GM12872 (cell line): ENCODE results near the gene BSN.

ENCODE experiments used
- TF ChIP-seq, protein P1 (sequence below): IDR thresholded peaks from 3 replicates; pipeline ENCODE4 v1.5.1; 2011; ENCODE audit warnings: low read depth, mild to moderate bottlenecking, low read length, moderate library complexity; ENCODE audit not compliant: insufficient read depth

The BSN gene

DNA sequence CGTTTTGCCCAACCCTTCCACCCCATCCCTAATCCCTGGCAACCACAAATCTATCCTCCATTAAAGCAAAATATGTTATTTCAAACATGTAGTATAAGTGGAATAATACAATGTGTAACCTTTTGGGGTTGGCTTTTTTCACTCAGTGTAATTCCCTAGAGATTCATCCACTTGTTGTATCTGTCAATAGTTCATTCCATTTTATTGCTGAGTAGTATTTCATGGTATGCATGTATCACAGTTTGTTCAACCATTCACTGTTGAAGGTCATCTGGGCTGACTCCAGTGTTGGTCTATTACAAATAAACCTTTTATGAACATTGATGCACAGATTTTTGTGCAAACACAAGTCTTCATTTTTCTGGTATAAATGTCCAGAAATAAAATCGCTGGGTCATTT, 38.8 kb downstream of the BSN start:
- TF ChIP-seq, protein P1, sequence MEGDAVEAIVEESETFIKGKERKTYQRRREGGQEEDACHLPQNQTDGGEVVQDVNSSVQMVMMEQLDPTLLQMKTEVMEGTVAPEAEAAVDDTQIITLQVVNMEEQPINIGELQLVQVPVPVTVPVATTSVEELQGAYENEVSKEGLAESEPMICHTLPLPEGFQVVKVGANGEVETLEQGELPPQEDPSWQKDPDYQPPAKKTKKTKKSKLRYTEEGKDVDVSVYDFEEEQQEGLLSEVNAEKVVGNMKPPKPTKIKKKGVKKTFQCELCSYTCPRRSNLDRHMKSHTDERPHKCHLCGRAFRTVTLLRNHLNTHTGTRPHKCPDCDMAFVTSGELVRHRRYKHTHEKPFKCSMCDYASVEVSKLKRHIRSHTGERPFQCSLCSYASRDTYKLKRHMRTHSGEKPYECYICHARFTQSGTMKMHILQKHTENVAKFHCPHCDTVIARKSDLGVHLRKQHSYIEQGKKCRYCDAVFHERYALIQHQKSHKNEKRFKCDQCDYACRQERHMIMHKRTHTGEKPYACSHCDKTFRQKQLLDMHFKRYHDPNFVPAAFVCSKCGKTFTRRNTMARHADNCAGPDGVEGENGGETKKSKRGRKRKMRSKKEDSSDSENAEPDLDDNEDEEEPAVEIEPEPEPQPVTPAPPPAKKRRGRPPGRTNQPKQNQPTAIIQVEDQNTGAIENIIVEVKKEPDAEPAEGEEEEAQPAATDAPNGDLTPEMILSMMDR, result no peak

DNA sequence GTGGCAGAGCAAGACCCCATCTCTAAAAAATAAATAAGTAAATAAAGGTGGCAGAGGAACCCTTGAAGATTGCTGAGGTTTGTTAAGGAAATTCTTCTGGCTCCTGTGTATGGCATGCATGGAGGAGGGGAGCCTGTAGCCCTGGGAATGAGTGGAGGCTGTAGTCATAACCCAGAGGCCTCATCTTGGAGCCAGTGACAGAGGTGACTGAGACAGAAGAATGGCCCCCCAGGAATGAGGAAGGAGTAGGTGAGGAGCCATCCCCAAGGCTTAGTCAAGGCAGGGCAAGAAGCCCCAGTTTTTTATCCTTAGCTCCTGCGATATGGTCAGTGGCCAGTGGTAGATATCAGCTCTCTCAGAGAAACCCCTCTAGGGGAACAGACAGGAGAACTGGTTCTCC, 46.5 kb downstream of the BSN start:
- TF ChIP-seq, protein P1, result no peak

DNA sequence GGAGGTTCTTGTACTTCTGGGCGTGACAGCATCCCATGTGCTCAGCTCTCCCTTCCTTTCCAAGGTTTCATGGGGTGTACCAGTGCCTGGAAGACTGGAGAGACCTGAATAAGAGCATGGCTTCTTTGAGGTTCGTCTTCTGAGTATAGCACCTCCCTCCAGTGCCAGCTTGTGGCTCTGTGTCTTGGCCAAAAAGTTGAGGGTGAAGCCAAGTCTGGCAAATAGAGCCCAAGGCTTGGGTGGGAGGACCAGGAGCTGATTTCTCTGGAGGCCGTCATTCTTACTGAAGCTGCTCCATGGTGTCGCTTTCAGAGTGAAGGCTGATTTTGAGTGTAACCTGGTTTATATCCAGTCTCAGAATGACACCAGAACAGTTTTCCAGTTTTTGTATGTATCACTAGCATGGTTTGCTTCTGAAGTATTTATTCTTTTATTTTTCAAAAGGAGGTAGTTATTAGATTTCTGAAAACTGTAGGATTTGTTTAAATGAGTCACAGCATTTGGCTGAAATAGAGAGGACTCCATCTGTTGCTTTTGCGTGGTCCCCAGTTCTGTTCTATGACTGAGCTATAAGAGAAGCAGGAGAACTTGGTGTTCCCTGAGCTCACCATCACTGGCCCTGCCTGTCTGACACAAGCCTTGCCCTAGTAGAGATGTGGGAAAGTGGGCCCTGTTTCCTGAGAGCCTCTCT, 47.2 kb downstream of the BSN start:
- TF ChIP-seq, protein P1, result no peak

DNA sequence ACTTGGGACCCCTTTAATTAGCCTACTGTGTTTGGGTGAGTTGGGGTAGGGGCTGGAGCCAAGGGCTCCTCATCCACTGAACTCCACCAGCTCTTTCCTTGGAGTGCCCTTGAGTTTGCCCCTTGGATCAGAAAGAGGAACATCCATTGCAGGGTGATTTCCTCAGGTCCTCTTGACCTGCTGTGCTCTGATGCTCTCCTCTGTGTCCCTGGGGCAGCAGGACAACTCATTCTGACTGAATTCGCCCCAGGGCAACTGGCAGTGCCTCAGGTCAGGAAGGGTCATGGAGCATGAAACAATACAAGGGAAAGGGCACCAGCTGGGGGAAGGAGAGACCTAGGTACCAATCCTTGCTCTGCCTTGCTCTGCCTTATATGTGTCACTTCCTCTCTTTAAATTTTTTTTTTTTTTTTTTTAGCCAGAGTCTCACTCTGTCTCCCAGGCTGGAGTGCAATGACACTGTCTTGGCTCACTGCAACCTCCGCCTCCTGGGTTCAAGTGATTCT, 47.8 kb downstream of the BSN start:
- TF ChIP-seq, protein P1, result no peak

DNA sequence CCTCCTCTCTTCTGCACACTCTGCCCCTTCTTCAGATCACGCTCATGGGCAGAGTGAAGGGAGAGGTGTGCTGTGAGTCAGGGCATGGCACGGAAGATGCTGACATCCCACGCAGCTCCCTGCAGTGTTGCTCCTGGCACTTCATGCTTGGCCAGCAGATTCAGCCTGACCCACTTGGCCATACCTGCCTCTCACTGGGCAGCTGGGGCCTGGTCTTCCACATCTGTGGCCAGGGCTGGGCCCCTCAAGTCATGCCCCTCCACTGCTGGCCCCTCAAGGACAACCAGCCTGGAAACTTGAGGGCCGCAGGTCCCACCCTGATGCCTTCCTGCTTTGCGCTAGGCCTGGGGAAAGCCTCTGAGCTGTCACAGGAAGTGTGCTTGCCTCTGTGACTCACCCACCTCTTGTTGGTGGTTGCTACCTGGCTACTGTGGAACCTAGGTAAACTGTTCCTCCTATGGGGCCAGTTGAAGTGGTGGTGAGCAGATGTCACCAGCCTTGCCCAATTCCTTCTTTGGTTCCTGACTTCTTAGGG, 48.7 kb downstream of the BSN start:
- TF ChIP-seq, protein P1, result no peak

DNA sequence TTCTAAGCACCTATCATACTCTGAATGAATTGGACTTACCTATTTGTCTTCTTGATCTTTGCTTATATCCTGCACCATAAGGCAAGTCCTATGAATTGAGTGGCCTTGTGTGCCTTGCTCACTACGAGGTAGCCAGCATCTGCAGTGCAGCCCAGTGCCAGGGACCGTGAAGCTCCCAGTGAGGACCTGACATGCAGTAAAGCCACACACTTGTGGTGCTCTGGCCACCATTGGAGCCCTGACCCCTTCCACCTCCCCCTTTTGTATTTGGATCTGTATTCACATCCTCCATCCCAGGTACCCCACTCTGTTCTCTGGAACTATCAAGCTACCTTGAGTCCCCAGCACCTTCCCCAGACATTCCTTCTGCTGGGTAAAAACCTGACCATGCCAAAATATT, 52.1 kb downstream of the BSN start:
- TF ChIP-seq, protein P1, result no peak

DNA sequence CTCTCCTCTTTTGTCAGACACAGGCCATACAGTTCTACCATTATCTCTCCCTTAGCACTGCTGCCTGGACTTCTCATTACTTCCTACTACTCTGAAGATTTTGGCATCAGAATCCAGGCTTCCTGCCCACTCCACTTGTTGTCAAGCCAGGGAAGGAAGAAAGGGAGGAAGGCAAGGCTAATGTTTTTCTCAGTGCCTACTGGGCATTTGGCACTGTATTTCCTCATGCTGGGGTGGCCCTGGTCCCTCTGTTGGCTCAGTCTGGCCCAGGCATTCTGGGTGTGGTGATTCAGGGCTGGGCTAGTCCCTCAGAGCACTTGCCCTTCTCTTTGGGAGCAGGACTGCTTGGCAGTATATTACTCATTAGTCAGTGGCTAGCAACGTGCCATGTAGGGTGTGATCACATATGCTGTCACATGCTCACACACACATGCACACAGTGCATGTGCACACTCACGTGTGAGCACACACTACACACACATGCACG, 52.9 kb downstream of the BSN start:
- TF ChIP-seq, protein P1, result no peak
